Measurements from ENCODE around the gene SETD6.

The SETD6 gene

GRCh38 chr16:58515125-58515870 is at the start of gene SETD6:
Gene SETD6 (plus strand): TSS chr16:58515517. CDS start chr16:58515538, 21 bp downstream.
- peaks cover 22% of the 10 kb centered on the region in 2 donors for H3K36me3 ChIP-seq (ENCODE audit: control insufficient read depth in 2 of 2, insufficient read depth in 2 of 2, low read length in 2 of 2)
- peak within 1 kb of the TSS; percentile 67 for H3K27ac ChIP-seq (ENCODE audit: low read length)
- peak within 1 kb of the TSS; percentile 64 to 77 for H3K9ac ChIP-seq (ENCODE audit: low read length in 2 of 2)

GRCh38 chr16:58465817-58466216 is 49.5 kb upstream of the SETD6 start:
- H3K27ac ChIP-seq (ENCODE audit: low read length), result no peak overlapping the region
- H3K4me3 ChIP-seq (ENCODE audit: low read length in 2 of 2), result no peak overlapping the region
- H3K27me3 ChIP-seq (ENCODE audit: control insufficient read depth in 1 of 2, insufficient read depth in 2 of 2, low read length in 2 of 2), result peaks cover 31 to 50% of the 10 kb centered on the region in 2 donors
- no peaks in the 10 kb centered on the region for H3K36me3 ChIP-seq (ENCODE audit: control insufficient read depth in 2 of 2, insufficient read depth in 2 of 2, low read length in 2 of 2)
- H3K9ac ChIP-seq (ENCODE audit: low read length in 2 of 2), result no peak overlapping the region
- H3K4me1 ChIP-seq (ENCODE audit: control insufficient read depth, insufficient read depth, low read length), result peaks cover 18% of the 10 kb centered on the region
- H3K9me3 ChIP-seq (ENCODE audit: control insufficient read depth in 2 of 2, low read length in 2 of 2), result no peaks in the 10 kb centered on the region

More at GRCh38 chr16:58515125-58515870, at the start of gene SETD6:
- H3K4me3 ChIP-seq (ENCODE audit: low read length in 2 of 2), result peak within 1 kb of the TSS; percentile 91 to 92
- no peaks in the 10 kb centered on the region for H3K27me3 ChIP-seq (ENCODE audit: control insufficient read depth in 1 of 2, insufficient read depth in 2 of 2, low read length in 2 of 2)
- peaks cover 18% of the 10 kb centered on the region for H3K4me1 ChIP-seq (ENCODE audit: control insufficient read depth, insufficient read depth, low read length)
- no peaks in the 10 kb centered on the region for H3K9me3 ChIP-seq (ENCODE audit: control insufficient read depth in 2 of 2, low read length in 2 of 2)

DNA sequence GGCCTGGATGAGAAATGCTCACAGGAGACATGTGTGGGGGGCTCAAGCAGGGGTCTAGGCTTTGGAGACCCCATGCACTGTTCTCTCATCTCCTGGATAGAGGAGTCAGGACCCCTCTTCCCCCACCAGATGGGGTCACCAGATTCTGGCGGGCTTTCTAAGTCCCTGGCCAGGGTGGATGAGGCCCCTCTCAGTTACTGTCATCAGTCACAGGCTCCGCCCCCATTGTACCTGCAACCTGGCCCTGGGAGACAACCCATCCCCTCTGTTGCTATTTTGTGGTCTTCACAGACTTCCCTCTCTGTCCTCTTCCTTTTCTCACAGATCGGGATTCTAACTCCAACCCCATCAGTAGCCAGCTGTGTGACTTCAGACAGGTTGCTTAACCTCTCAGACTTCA is 48.9 kb upstream of the SETD6 start:
- H3K27me3 ChIP-seq (ENCODE audit: control insufficient read depth in 1 of 2, insufficient read depth in 2 of 2, low read length in 2 of 2), result peaks cover 33 to 50% of the 10 kb centered on the region in 2 donors
- no peak overlapping the region for H3K27ac ChIP-seq (ENCODE audit: low read length)
- no peaks in the 10 kb centered on the region for H3K9me3 ChIP-seq (ENCODE audit: control insufficient read depth in 2 of 2, low read length in 2 of 2)
- no peaks in the 10 kb centered on the region for H3K36me3 ChIP-seq (ENCODE audit: control insufficient read depth in 2 of 2, insufficient read depth in 2 of 2, low read length in 2 of 2)
- H3K9ac ChIP-seq (ENCODE audit: low read length in 2 of 2), result no peak overlapping the region
- no peak overlapping the region for H3K4me3 ChIP-seq (ENCODE audit: low read length in 2 of 2)
- H3K4me1 ChIP-seq (ENCODE audit: control insufficient read depth, insufficient read depth, low read length), result peaks cover 18% of the 10 kb centered on the region

DNA sequence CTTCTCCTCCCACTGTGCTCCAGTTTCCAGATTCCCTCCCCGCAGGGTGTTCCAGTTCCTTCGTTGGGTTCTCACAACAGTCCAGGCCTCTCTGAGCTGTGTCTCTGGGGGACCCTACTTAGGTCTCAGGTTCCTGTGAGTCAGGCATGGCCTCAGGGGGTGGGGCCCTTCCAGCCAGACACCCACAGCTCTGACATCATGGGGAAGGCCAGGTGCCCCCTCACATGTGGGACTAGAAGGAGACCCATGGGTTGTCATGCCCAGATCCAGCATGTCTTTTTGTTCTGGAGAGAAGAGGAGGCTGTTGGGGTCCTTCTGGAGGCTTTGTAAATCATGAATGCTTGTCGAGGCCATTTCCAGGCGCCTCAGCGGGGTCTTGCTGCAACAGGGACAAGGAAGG is 47.4 kb upstream of the SETD6 start:
- no peaks in the 10 kb centered on the region for H3K9me3 ChIP-seq (ENCODE audit: control insufficient read depth in 2 of 2, low read length in 2 of 2)
- H3K4me1 ChIP-seq (ENCODE audit: control insufficient read depth, insufficient read depth, low read length), result peaks cover 18% of the 10 kb centered on the region
- no peak overlapping the region for H3K4me3 ChIP-seq (ENCODE audit: low read length in 2 of 2)
- H3K27me3 ChIP-seq (ENCODE audit: control insufficient read depth in 1 of 2, insufficient read depth in 2 of 2, low read length in 2 of 2), result peaks cover 33 to 47% of the 10 kb centered on the region in 2 donors
- H3K36me3 ChIP-seq (ENCODE audit: control insufficient read depth in 2 of 2, insufficient read depth in 2 of 2, low read length in 2 of 2), result no peaks in the 10 kb centered on the region
- no peak overlapping the region for H3K9ac ChIP-seq (ENCODE audit: low read length in 2 of 2)
- no peak overlapping the region for H3K27ac ChIP-seq (ENCODE audit: low read length)

DNA sequence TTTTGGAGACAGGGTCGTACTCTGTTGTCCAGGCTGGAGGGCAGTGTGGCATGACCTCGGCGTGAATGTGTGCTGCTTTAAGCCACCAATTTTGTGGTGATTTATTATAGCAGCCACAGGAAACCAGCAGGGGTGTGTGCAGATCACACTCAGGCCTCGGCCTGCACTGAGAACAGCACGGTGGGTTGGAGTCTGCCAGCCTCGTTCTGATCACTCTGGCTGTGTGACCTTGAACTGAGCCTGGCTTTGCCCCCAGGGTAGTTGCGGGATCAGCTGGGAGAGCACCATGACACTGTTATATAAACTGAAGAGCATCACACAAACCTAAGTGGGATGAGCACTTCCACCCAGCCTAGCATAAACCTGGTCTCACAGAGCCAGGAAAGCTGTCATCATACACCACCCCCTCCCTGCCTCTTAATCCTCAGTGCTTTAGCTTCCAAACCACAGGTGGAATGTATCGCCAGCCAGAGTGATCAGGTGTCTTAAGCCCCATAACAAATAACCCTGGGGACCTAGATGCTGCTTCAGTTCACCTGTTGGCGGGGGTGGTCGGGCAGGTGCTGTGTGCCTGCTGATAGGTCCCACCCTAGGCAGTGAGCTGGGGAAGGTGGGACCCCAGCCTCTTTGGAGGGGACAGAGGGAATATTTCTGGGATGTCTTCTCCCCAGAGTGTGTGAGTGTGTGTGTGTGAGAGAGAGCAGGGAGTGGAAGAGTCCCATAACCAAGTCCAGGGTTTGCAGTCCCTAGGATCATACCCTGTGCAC is 43.9 kb upstream of the SETD6 start:
- Histone ChIP-seq H3K27ac (ENCODE audit: low read length) (no peak overlapping the region), H3K36me3 (ENCODE audit: control insufficient read depth in 2 of 2, insufficient read depth in 2 of 2, low read length in 2 of 2) (no peaks in the 10 kb centered on the region), H3K4me1 (ENCODE audit: control insufficient read depth, insufficient read depth, low read length) (peaks cover 2% of the 10 kb centered on the region), H3K9ac (ENCODE audit: low read length in 2 of 2) (no peak overlapping the region), H3K27me3 (ENCODE audit: control insufficient read depth in 1 of 2, insufficient read depth in 2 of 2, low read length in 2 of 2) (peaks cover 16 to 18% of the 10 kb centered on the region in 2 donors), H3K9me3 (ENCODE audit: control insufficient read depth in 2 of 2, low read length in 2 of 2) (no peaks in the 10 kb centered on the region), H3K4me3 (ENCODE audit: low read length in 2 of 2) (no peak overlapping the region)

GRCh38 chr16:58472266-58472665 is 43.1 kb upstream of the SETD6 start:
- H3K9me3 ChIP-seq (ENCODE audit: control insufficient read depth in 2 of 2, low read length in 2 of 2), result no peaks in the 10 kb centered on the region
- no peak overlapping the region for H3K4me3 ChIP-seq (ENCODE audit: low read length in 2 of 2)
- H3K27ac ChIP-seq (ENCODE audit: low read length), result no peak overlapping the region
- peaks cover 9 to 11% of the 10 kb centered on the region in 2 donors for H3K27me3 ChIP-seq (ENCODE audit: control insufficient read depth in 1 of 2, insufficient read depth in 2 of 2, low read length in 2 of 2)
- H3K9ac ChIP-seq (ENCODE audit: low read length in 2 of 2), result no peak overlapping the region
- H3K36me3 ChIP-seq (ENCODE audit: control insufficient read depth in 2 of 2, insufficient read depth in 2 of 2, low read length in 2 of 2), result no peaks in the 10 kb centered on the region
- peaks cover 2% of the 10 kb centered on the region for H3K4me1 ChIP-seq (ENCODE audit: control insufficient read depth, insufficient read depth, low read length)

- no peak overlapping the region for H3K4me3 ChIP-seq (ENCODE audit: low read length in 2 of 2)
- no peaks in the 10 kb centered on the region for H3K36me3 ChIP-seq (ENCODE audit: control insufficient read depth in 2 of 2, insufficient read depth in 2 of 2, low read length in 2 of 2)
- no peak overlapping the region for H3K27ac ChIP-seq (ENCODE audit: low read length)
- peaks cover 2% of the 10 kb centered on the region for H3K4me1 ChIP-seq (ENCODE audit: control insufficient read depth, insufficient read depth, low read length)
- H3K27me3 ChIP-seq (ENCODE audit: control insufficient read depth in 1 of 2, insufficient read depth in 2 of 2, low read length in 2 of 2), result peaks cover 4 to 7% of the 10 kb centered on the region in 2 donors
- H3K9me3 ChIP-seq (ENCODE audit: control insufficient read depth in 2 of 2, low read length in 2 of 2), result no peaks in the 10 kb centered on the region
- H3K9ac ChIP-seq (ENCODE audit: low read length in 2 of 2), result no peak overlapping the region
Observed at GRCh38 chr16:58472827-58473226, 42.5 kb upstream of the SETD6 start.

GRCh38 chr16:58474296-58474695 is 41.0 kb upstream of the SETD6 start:
- Histone ChIP-seq H3K9ac (ENCODE audit: low read length in 2 of 2) (no peak overlapping the region), H3K36me3 (ENCODE audit: control insufficient read depth in 2 of 2, insufficient read depth in 2 of 2, low read length in 2 of 2) (no peaks in the 10 kb centered on the region), H3K4me1 (ENCODE audit: control insufficient read depth, insufficient read depth, low read length) (peaks cover 2% of the 10 kb centered on the region), H3K27me3 (ENCODE audit: control insufficient read depth in 1 of 2, insufficient read depth in 2 of 2, low read length in 2 of 2) (peaks cover 0 to 3% of the 10 kb centered on the region in 2 donors), H3K27ac (ENCODE audit: low read length) (no peak overlapping the region), H3K4me3 (ENCODE audit: low read length in 2 of 2) (no peak overlapping the region), H3K9me3 (ENCODE audit: control insufficient read depth in 2 of 2, low read length in 2 of 2) (no peaks in the 10 kb centered on the region)

DNA sequence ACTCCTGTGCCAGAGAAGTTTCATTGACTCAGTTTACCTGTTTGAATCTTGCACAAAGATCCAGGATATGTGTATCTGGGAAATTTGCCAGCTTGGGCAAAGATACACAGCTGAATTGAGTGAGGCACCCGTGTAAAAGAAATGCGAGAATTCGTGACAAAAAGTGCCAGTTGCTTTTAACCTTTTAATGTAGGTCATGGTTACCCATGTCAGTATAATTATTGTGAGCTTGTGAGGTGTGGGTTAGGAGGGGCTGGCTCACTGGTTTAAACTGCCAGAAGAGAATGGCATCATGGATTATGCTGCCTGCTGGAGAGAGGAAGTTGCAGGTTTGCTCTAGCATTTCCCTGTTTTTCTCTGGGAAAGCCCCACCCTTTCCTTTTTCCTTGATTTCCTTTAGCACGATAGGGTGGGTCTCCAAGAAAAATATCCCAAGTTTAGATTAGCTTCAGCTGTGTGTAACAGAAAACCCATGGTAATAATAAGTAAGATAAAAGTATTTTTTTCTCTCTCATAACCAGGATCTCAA is 40.2 kb upstream of the SETD6 start:
- H3K9me3 ChIP-seq (ENCODE audit: control insufficient read depth in 2 of 2, low read length in 2 of 2), result no peaks in the 10 kb centered on the region
- H3K9ac ChIP-seq (ENCODE audit: low read length in 2 of 2), result no peak overlapping the region
- no peaks in the 10 kb centered on the region for H3K36me3 ChIP-seq (ENCODE audit: control insufficient read depth in 2 of 2, insufficient read depth in 2 of 2, low read length in 2 of 2)
- peaks cover 0 to 3% of the 10 kb centered on the region in 2 donors for H3K27me3 ChIP-seq (ENCODE audit: control insufficient read depth in 1 of 2, insufficient read depth in 2 of 2, low read length in 2 of 2)
- H3K27ac ChIP-seq (ENCODE audit: low read length), result no peak overlapping the region
- peaks cover 2% of the 10 kb centered on the region for H3K4me1 ChIP-seq (ENCODE audit: control insufficient read depth, insufficient read depth, low read length)
- H3K4me3 ChIP-seq (ENCODE audit: low read length in 2 of 2), result no peak overlapping the region

GRCh38 chr16:58476791-58477190 is 38.5 kb upstream of the SETD6 start:
- H3K9ac ChIP-seq (ENCODE audit: low read length in 2 of 2), result no peak overlapping the region
- H3K9me3 ChIP-seq (ENCODE audit: control insufficient read depth in 2 of 2, low read length in 2 of 2), result no peaks in the 10 kb centered on the region
- H3K27ac ChIP-seq (ENCODE audit: low read length), result no peak overlapping the region
- H3K4me3 ChIP-seq (ENCODE audit: low read length in 2 of 2), result no peak overlapping the region
- H3K36me3 ChIP-seq (ENCODE audit: control insufficient read depth in 2 of 2, insufficient read depth in 2 of 2, low read length in 2 of 2), result no peaks in the 10 kb centered on the region
- peaks cover 0 to 3% of the 10 kb centered on the region in 2 donors for H3K27me3 ChIP-seq (ENCODE audit: control insufficient read depth in 1 of 2, insufficient read depth in 2 of 2, low read length in 2 of 2)
- H3K4me1 ChIP-seq (ENCODE audit: control insufficient read depth, insufficient read depth, low read length), result peaks cover 2% of the 10 kb centered on the region

Data from stomach smooth muscle (tissue), 2 donors.